SK-N-SH (cell line): ENCODE results near the gene DZIP3.

Source experiments
- CHD2 ChIP-seq: fragments of 150-350 bp; IDR thresholded peaks from 2 replicates; pipeline ENCODE4 v1.6.1; 2018; ENCODE audit warnings: low read length; ENCODE audit not compliant: partially characterized antibody
- CTCF ChIP-seq: fragments of 200-600 bp; sonication (generic); IDR thresholded peaks from 2 replicates; pipeline ENCODE4 v1.6.1; 2017; ENCODE audit warnings: antibody characterized with exemption, mild to moderate bottlenecking, moderate library complexity
- EZH2phosphoT487 ChIP-seq: fragments of 200-600 bp; sonication (generic); IDR thresholded peaks from 2 replicates; pipeline ENCODE4 v1.6.1; 2017; ENCODE audit warnings: low read depth, mixed run types, mild to moderate bottlenecking, antibody characterized with exemption, moderate library complexity, borderline replicate concordance
- MAX ChIP-seq: IDR thresholded peaks from 2 replicates; pipeline ENCODE4 v1.4.0; 2012; ENCODE audit warnings: low read depth
- NFIC ChIP-seq: IDR thresholded peaks from 2 replicates; pipeline ENCODE4 v1.4.0; 2012; ENCODE audit warnings: borderline replicate concordance
- POLR2AphosphoS5 ChIP-seq: IDR thresholded peaks from 2 replicates; pipeline ENCODE4 v1.6.1; 2012; ENCODE audit warnings: low read depth, low read length
- REST ChIP-seq: IDR thresholded peaks from 2 replicates; pipeline ENCODE4 v1.6.1; 2012; ENCODE audit warnings: mild to moderate bottlenecking, low read depth, low read length, moderate library complexity
- SIN3A ChIP-seq: IDR thresholded peaks from 2 replicates; pipeline ENCODE4 v1.6.1; 2012; ENCODE audit warnings: low read depth, mild to moderate bottlenecking, low read length, moderate library complexity, borderline replicate concordance
- USF2 ChIP-seq: fragments of 150-350 bp; IDR thresholded peaks from 2 replicates; pipeline ENCODE4 v1.6.1; 2017; ENCODE audit warnings: antibody characterized with exemption, low read length, low read depth, borderline replicate concordance
- TF ChIP-seq, protein P1 (sequence below): IDR thresholded peaks from 2 replicates; pipeline ENCODE4 v1.4.0; 2012; ENCODE audit warnings: low read depth, borderline replicate concordance

GRCh38 chr3:108698461-108698860, 108.9 kb downstream of the DZIP3 start:
- TF ChIP-seq, protein P1, sequence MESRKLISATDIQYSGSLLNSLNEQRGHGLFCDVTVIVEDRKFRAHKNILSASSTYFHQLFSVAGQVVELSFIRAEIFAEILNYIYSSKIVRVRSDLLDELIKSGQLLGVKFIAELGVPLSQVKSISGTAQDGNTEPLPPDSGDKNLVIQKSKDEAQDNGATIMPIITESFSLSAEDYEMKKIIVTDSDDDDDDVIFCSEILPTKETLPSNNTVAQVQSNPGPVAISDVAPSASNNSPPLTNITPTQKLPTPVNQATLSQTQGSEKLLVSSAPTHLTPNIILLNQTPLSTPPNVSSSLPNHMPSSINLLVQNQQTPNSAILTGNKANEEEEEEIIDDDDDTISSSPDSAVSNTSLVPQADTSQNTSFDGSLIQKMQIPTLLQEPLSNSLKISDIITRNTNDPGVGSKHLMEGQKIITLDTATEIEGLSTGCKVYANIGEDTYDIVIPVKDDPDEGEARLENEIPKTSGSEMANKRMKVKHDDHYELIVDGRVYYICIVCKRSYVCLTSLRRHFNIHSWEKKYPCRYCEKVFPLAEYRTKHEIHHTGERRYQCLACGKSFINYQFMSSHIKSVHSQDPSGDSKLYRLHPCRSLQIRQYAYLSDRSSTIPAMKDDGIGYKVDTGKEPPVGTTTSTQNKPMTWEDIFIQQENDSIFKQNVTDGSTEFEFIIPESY = no peak
- no peak for TF ChIP-seq CTCF
- TF ChIP-seq USF2 = no peak
- no peak for TF ChIP-seq MAX
- no peak for TF ChIP-seq NFIC
- no peak for TF ChIP-seq CHD2
- TF ChIP-seq REST = no peak
- TF ChIP-seq EZH2phosphoT487 = no peak
- TF ChIP-seq SIN3A = no peak
- TF ChIP-seq POLR2AphosphoS5 = no peak
